GM12872 (cell line): ENCODE measurements around the gene INO80D.

ENCODE experiments used
- TF ChIP-seq, protein P1 (sequence below): IDR thresholded peaks from 3 replicates; pipeline ENCODE4 v1.5.1; 2011; ENCODE audit warnings: low read depth, mild to moderate bottlenecking, low read length, moderate library complexity; ENCODE audit not compliant: insufficient read depth

INO80D gene

DNA sequence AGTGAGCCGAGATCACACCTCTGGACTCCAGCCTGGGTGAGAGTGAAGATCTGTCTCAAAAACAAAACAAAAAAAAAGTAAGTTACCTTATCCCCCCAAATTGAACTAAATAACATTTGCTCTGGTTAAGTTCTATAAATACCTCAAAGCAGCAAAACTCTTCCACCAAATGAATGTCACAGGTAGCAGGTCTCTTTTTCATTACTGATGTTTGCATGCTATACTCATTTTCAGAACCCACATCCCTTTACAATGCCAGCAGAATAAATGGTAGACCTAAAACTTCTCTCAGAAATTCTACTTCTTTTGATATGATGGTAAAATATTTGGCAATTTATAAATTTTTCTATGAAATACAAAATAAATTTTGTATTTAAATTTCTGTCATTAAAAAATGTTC, 22.3 kb downstream of the INO80D start:
- TF ChIP-seq, protein P1, sequence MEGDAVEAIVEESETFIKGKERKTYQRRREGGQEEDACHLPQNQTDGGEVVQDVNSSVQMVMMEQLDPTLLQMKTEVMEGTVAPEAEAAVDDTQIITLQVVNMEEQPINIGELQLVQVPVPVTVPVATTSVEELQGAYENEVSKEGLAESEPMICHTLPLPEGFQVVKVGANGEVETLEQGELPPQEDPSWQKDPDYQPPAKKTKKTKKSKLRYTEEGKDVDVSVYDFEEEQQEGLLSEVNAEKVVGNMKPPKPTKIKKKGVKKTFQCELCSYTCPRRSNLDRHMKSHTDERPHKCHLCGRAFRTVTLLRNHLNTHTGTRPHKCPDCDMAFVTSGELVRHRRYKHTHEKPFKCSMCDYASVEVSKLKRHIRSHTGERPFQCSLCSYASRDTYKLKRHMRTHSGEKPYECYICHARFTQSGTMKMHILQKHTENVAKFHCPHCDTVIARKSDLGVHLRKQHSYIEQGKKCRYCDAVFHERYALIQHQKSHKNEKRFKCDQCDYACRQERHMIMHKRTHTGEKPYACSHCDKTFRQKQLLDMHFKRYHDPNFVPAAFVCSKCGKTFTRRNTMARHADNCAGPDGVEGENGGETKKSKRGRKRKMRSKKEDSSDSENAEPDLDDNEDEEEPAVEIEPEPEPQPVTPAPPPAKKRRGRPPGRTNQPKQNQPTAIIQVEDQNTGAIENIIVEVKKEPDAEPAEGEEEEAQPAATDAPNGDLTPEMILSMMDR = no peak

DNA sequence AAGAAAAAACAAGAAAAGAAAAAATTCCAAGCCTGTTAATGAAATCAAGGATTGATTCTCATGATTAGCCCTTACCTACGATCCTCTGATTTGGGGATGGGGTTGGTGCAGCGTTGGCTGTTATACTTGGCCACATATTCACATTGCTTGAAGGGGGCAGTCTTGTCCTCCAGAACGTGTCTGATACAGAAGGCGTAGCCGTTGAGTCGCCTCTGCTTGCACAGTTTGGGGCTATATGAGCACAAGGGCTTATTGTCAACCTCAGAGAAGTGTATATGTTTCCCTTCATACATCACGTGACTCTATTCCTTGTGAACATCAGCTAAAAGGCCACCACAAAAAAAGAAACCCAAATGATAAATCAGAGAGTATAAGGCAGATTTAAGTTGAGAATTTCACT, 23.2 kb downstream of the INO80D start:
- TF ChIP-seq, protein P1 = no peak

DNA sequence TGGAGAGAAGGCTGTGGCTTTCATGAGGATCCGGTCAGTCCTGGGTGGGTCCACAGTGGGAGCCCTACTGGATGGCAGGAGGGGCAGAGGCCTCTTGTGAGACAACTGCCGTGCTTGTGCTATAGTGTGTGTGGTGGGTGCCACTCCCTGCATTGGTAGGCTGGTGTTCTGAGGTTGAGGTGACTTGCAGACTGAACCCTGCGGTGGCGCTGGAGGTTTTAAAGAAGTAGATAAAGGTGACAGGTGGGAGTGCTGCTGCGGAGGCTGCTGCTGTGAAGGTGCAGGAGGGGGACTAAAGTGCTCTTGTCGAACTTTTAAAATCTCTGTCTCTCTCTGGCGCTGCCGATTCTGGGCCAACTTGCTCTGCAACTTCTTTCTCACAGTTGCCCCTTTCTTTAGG, 29.7 kb downstream of the INO80D start:
- TF ChIP-seq, protein P1 = no peak

DNA sequence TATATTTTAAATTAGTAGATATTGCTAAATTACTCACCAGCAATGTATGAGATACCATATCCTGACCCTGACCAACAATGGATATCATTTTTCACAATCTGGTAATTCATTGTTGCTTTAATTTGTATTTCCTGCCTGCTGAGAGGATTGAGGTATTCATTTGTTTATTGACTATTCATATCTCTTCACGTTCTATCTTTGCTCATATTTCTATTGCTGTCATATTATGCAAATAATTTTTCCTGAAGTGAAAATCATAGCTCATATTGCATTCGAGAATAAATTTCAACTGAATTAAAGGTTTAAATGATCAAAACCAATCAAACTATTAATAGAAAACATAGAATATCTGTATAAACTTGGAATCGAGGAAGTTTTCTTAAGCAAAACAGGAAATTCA, 31.0 kb downstream of the INO80D start:
- TF ChIP-seq, protein P1 = no peak

DNA sequence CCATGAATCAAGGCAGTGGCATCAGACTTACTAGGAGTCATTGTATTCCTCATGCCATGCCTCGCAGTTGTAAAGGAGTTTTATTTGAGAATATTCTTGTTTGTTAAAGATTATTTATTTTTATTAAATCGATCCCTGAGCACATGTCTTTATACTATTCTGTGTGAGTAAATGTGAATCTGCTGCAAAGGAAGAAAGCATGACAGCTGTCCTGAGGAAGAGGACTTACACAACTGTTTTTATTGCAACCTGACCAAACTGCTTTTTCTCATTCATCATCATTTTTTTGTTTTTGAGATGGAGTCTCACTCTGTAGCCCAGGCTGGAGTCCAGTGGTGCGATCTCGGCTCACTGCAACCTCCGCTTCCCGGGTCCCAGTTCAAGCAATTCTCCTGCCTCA, 34.1 kb downstream of the INO80D start:
- TF ChIP-seq, protein P1 = no peak

DNA sequence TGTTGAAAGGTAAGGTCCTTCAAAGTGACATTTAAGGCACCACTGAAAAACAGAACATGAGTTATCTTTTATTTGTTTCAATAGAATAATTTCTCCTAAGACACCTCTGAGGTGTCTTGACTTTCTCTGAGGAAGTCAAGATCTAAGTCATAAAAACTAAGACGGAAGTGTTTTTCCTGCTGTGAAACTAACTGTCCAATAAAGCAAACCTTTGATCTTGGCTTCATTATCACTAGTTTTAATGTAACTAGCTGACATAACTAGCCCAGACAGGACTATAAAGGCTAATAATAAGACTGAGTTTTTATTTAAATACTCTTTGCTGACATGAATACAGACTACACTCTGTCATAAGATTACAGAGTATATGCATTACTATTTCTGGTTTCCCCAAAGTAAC, 36.6 kb downstream of the INO80D start:
- TF ChIP-seq, protein P1 = no peak

DNA sequence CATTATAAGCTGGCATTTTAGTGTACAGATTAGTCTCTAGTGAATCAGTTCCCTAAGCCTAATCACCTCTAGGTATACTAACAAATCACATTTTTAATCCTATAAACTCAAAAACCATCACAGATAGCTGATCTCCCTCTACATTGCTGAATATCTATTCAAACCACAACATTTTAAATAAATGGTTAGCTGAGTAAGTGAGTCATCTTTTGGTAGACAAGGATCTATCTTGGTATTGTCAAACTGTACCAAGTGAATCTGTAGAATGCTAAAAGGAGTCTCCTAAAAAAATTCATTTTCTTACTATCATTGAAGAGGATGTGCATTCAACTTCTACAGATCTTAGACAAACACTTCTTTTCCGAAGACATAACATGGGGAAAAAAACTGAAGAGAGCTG, 40.7 kb downstream of the INO80D start:
- TF ChIP-seq, protein P1 = no peak

DNA sequence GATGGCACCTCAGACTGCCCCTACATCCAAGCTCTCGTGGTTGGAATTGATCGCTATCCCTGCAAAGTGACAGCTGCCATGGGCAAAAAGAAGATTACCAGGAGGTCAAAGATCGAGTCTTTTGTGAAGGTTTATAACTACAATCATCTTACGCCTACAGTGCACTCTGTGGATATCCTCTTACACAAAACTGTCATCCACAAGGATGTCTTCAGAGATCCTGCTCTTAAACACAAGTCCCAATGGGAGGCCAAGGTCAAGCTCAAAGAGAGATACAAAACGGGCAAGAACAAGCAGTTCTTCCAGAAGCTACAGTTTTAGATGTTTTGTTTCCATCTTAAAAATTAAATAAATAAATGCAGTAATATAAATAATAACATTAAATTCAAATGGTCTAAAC, 45.4 kb downstream of the INO80D start:
- TF ChIP-seq, protein P1 = no peak
